ENCODE measurements around the gene ACP7.

The ACP7 gene

DNA sequence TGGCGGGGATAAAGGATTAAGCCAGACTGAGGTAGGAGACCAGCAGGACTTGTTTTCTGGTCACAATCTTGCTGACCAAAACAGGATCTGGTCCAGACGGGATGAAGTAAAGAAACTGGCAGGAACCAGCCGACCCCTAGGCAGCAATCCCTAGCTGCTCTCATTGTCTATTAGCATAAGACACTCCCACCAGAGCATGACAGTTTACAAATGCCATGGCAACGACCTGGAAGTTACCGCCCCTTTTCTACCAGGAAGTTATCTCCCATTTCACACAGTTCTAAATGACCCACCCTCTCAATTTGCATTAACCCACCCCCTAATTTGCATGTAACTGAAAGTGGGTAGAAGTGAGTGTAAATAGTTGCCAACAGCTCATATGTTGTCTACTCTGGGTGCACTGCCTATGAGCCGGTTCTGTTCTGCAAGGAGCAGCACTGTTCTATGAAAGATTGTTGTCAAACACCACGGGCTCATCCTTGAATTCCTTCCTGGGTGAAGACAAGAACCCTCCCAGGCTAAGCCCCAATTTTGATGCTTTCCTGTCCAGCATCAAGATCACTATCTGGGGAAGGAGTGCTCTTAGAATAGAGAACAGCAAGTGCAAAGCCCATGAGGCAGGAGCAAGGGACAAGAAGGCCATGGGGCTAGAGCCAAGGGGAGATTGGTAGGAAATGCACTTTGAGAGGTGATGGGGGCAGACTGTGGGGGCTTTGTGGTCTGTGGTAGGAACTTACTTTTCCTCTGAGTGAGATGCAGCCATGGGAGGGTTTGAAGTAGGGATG, 37.9 kb upstream of the ACP7 start:
- H3K9me3 ChIP-seq (ENCODE audit: severe bottlenecking) = peaks cover 6% of the 10 kb centered on the region
- no peak overlapping the region for H3K4me3 ChIP-seq (ENCODE audit: low read depth, low read length)
- no peaks in the 10 kb centered on the region for H3K27me3 ChIP-seq (ENCODE audit: insufficient read depth, low read depth, severe bottlenecking)
- no peaks in the 10 kb centered on the region for H3K36me3 ChIP-seq
- TF ChIP-seq, protein P1, sequence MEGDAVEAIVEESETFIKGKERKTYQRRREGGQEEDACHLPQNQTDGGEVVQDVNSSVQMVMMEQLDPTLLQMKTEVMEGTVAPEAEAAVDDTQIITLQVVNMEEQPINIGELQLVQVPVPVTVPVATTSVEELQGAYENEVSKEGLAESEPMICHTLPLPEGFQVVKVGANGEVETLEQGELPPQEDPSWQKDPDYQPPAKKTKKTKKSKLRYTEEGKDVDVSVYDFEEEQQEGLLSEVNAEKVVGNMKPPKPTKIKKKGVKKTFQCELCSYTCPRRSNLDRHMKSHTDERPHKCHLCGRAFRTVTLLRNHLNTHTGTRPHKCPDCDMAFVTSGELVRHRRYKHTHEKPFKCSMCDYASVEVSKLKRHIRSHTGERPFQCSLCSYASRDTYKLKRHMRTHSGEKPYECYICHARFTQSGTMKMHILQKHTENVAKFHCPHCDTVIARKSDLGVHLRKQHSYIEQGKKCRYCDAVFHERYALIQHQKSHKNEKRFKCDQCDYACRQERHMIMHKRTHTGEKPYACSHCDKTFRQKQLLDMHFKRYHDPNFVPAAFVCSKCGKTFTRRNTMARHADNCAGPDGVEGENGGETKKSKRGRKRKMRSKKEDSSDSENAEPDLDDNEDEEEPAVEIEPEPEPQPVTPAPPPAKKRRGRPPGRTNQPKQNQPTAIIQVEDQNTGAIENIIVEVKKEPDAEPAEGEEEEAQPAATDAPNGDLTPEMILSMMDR (IDR thresholded peaks at IDR 0.05; ENCODE audit: low read depth, low read length) = no peak
- peak; percentile 40 for DNase-seq
- H3K27ac ChIP-seq = peak overlapping the region; percentile 45

DNA sequence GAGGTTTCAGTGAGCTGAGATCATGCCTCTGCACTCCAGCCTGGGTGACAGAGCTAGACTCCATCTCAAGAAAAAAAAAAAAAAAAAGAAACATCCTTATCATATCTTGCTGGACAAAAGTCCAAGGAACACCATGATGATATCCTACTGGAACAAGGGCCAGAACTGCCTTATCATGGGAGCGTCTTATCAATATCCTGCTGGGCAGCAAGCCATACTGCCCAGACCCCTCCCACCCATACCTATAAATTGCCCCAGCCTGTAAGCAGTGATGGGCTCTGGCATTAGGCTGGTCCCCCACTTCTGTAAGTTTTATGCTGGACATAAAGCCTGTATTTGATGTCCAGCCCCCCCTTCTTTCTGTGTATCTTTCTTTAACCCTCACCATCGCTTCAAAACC, 37.1 kb upstream of the ACP7 start:
- DNase-seq = no peak
- Histone ChIP-seq H3K27ac (no peak overlapping the region), H3K27me3 (ENCODE audit: insufficient read depth, low read depth, severe bottlenecking) (no peaks in the 10 kb centered on the region), H3K36me3 (no peaks in the 10 kb centered on the region), H3K4me3 (ENCODE audit: low read depth, low read length) (no peak overlapping the region), H3K9me3 (ENCODE audit: severe bottlenecking) (peaks cover 6% of the 10 kb centered on the region)
- TF ChIP-seq, protein P1 (IDR thresholded peaks at IDR 0.05; ENCODE audit: low read depth, low read length) = no peak

DNA sequence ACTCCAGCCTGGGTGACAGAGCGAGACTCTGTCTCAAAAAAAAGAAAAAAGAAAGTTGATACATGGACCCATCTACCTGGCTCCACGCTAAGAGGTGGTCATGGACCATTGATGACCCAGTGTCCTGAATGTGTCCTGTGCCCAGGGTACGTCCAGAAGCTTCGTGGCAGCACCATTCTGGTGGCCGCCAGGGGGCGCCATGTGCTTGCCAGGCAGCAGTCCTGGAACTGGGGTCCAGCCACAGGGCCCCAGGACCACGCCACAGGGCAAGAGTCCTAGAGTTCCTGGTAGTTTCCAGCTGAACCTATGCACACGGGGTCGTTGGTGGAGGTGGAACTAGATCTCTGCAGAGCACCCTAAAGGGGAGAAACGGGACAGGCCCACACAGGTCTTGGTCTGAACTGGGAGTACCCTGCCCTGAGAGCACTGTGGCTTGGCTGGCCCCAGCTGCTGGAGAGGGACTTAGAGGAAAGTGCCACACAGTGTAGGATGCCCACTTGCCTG, 31.9 kb upstream of the ACP7 start:
- DNase-seq = peak; percentile 83
- TF ChIP-seq, protein P1 (IDR thresholded peaks at IDR 0.05; ENCODE audit: low read depth, low read length) = peak; percentile 76
- H3K9me3 ChIP-seq (ENCODE audit: severe bottlenecking) = peaks cover 4% of the 10 kb centered on the region
- H3K4me3 ChIP-seq (ENCODE audit: low read depth, low read length) = no peak overlapping the region
- H3K27me3 ChIP-seq (ENCODE audit: insufficient read depth, low read depth, severe bottlenecking) = no peaks in the 10 kb centered on the region
- no peak overlapping the region for H3K27ac ChIP-seq
- H3K36me3 ChIP-seq = no peaks in the 10 kb centered on the region

DNA sequence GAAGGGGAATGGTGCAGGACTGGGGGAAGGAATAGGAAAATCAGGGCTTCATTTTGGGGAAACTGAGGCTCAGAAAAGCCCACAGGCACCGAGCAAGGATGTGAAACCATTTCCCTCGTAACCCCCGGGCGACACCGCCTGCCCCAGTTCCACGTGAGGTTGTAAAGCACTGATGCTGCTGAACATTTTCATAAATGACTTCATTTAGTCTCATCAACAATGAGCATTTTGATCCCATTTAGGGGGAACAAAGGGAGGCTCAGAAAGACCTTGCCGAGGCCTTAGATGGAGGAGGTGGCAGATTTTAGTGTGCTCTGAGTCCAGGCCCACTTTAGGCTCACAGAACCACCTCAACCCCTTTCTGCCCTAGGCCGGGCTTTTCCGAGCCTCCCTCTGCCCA, 31.3 kb upstream of the ACP7 start:
- H3K4me3 ChIP-seq (ENCODE audit: low read depth, low read length) = no peak overlapping the region
- no peak overlapping the region for H3K27ac ChIP-seq
- DNase-seq = no peak
- TF ChIP-seq, protein P1 (IDR thresholded peaks at IDR 0.05; ENCODE audit: low read depth, low read length) = no peak
- H3K36me3 ChIP-seq = no peaks in the 10 kb centered on the region
- no peaks in the 10 kb centered on the region for H3K27me3 ChIP-seq (ENCODE audit: insufficient read depth, low read depth, severe bottlenecking)
- peaks cover 4% of the 10 kb centered on the region for H3K9me3 ChIP-seq (ENCODE audit: severe bottlenecking)

DNA sequence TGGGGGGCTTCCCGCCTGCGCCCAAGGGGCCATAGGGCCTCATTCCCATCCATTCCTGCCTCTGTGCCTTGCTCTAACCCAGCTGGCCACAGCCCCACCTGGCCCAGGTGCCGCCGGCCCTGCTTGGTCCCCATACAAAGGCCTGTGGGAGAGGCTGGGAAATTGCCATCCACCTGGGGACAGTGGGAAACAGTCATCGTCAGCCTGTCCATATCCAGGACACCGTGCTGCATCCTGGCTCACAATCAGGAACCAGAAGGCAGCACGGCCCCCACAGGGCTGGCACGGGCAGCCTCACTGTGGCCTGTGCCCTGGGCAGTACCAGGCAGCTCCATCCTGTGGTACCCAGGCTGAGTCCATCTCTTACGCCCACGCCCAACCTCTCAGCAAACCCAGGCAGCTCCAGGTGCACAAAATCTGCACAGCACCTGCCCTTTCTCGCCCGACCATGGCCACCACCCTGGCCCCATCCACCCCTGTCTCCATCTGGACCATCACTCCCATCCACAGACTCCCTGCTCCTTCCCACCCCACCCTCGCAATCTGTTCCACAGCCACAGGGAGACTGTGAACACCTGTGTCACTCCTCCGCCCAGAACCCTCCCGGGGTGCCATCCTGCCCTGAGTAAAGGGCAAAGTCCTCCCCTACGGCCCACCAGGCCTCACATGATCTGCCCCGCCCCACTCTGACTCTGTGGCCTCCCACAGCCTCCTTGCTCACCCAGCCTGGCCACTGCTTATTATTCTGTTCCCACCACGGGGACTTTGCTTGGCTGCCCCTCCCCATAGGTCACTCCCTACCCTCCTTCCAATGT, 30.7 kb upstream of the ACP7 start:
- no peak for DNase-seq
- peaks cover 4% of the 10 kb centered on the region for H3K9me3 ChIP-seq (ENCODE audit: severe bottlenecking)
- no peak overlapping the region for H3K4me3 ChIP-seq (ENCODE audit: low read depth, low read length)
- no peaks in the 10 kb centered on the region for H3K27me3 ChIP-seq (ENCODE audit: insufficient read depth, low read depth, severe bottlenecking)
- H3K27ac ChIP-seq = no peak overlapping the region
- no peaks in the 10 kb centered on the region for H3K36me3 ChIP-seq
- TF ChIP-seq, protein P1 (IDR thresholded peaks at IDR 0.05; ENCODE audit: low read depth, low read length) = no peak

Data from WERI-Rb-1 (cell line).